Tibial artery (tissue), 4 donors: ENCODE measurements around the gene GBE1.

Experiments
- DNase-seq, 2 donors: peaks; one replicate each; pipeline ENCODE4 v3.0.0-alpha.2; 2019
- H3K27ac ChIP-seq, 2 donors: fragments of 200-600 bp; sonication (generic) in 1 of 2; 1 replicate in 1 of 2; 2 replicates in 1 of 2; pipeline ENCODE4 v1.5.1; 2018 to 2019; ENCODE audit warnings: mild to moderate bottlenecking in 1 of 2
- H3K27me3 ChIP-seq, 2 donors: fragments of 200-600 bp; sonication (generic) in 1 of 2; one replicate each; pipeline versions ENCODE4 v1.5.1 to v1.6.0; 2016 to 2019
- H3K36me3 ChIP-seq, 3 donors: fragments of 200-600 bp; sonication (generic) in 2 of 3; one replicate each; pipeline ENCODE4 v1.5.1; 2016 to 2019; ENCODE audit warnings: mild to moderate bottlenecking in 2 of 3
- H3K4me1 ChIP-seq, 4 donors: fragments of 200-600 bp; sonication (generic) in 2 of 4; 1 replicate in 3 of 4; 2 replicates in 1 of 4; pipeline ENCODE4 v1.5.1; 2016 to 2019
- H3K4me3 ChIP-seq, 2 donors: fragments of 200-600 bp; sonication (generic) in 1 of 2; 1 replicate in 1 of 2; 2 replicates in 1 of 2; pipeline ENCODE4 v1.5.1; 2018 to 2019; ENCODE audit warnings: mild to moderate bottlenecking in 2 of 2
- H3K9me3 ChIP-seq, 3 donors: fragments of 200-600 bp; sonication (generic) in 1 of 3; one replicate each; pipeline ENCODE4 v1.5.1; 2016 to 2019
- intact Hi-C: fragments of 100-400 bp; cut with DNase I; formaldehyde crosslinking; loops from one replicate; pipeline ENCODE4 v1.15.0; 2023; ENCODE audit warnings: low total_unique reads
- TF ChIP-seq, protein P1 (sequence below), 2 experiments: fragments of 200-600 bp in 1 of 2; fragments of 450-650 bp in 1 of 2; IDR thresholded peaks; one replicate each; pipeline ENCODE4 v1.5.1; 2017 to 2019; ENCODE audit warnings: antibody characterized with exemption in 2 of 2, mild to moderate bottlenecking in 1 of 2, moderate library complexity in 1 of 2

Gene GBE1

DNA sequence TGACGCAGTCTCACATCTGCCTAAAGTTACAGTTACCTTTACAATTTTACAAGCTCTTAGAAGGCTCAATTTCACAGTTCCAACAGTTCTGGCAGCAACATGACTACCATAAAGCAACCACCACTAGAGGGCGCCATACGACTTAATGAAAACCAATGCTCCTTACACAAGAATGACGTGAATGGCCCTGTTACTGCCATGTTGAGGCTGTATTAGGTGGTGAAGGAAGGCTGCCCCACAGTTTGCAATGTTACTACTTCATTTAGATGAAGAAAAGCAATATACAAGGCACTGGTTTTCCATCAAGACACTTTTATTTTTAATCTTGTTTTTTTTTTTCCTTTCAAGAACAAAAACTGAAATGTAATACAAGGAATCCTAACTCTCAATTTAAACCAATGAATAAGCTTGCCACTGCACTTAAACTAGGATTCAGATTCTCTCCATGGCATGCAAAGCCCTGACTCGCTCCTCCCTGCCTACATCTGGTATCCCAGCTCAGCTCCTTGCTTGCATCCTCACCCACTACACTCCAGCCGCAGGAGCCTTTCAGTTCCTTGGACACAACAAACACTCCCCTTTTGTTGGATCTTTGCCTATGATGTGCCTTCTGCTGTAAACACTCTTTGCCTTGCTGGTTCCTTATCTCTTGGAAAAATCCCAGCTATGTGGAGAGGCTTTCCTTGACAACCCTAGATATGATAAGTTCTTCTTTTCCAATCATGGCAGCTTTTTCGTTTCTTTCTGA, 270.7 kb downstream of the GBE1 start:
- TF ChIP-seq, protein P1, sequence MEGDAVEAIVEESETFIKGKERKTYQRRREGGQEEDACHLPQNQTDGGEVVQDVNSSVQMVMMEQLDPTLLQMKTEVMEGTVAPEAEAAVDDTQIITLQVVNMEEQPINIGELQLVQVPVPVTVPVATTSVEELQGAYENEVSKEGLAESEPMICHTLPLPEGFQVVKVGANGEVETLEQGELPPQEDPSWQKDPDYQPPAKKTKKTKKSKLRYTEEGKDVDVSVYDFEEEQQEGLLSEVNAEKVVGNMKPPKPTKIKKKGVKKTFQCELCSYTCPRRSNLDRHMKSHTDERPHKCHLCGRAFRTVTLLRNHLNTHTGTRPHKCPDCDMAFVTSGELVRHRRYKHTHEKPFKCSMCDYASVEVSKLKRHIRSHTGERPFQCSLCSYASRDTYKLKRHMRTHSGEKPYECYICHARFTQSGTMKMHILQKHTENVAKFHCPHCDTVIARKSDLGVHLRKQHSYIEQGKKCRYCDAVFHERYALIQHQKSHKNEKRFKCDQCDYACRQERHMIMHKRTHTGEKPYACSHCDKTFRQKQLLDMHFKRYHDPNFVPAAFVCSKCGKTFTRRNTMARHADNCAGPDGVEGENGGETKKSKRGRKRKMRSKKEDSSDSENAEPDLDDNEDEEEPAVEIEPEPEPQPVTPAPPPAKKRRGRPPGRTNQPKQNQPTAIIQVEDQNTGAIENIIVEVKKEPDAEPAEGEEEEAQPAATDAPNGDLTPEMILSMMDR (IDR thresholded peaks at IDR 0.05), result peak; percentile 49 to 55
- intact Hi-C loops, result no loop called here
- H3K4me3 ChIP-seq, result no peak overlapping the region
- peaks cover 0 to 27% (median 2%) of the 10 kb centered on the region in 4 donors for H3K4me1 ChIP-seq
- peaks cover 0 to 9% (median 0%) of the 10 kb centered on the region in 3 donors for H3K36me3 ChIP-seq
- peak overlapping the region; percentile 26 to 72 for H3K27ac ChIP-seq
- H3K27me3 ChIP-seq, result no peaks in the 10 kb centered on the region
- no peaks in the 10 kb centered on the region for H3K9me3 ChIP-seq
- peak; percentile 79 to 85 for DNase-seq

DNA sequence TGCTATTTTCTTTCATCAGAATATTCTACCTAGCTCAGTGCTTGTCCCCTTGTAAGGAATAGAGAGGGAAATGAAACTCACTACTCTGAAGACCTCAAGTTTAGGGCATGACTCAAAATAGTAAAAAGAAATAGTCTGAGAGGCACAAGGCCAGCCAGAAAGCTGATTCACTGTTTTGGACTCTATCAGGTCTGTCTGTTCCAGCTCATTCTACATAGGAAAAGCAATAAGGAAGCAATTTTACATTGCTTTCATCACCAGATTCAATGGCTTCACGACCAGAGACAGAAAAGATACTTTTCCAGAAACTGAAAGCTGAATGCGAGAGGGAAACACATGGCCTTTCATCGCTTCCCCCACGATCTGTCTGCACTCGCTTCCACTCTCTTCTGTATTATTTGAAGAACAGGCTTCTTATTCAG, 276.0 kb downstream of the GBE1 start:
- DNase-seq, result peak; percentile 25 to 65
- Histone ChIP-seq H3K4me1 (peaks cover 0 to 23% (median 13%) of the 10 kb centered on the region in 4 donors), H3K27ac (peak overlapping the region; percentile 67 to 72), H3K36me3 (peaks cover 0 to 9% (median 0%) of the 10 kb centered on the region in 3 donors), H3K27me3 (no peaks in the 10 kb centered on the region), H3K9me3 (no peaks in the 10 kb centered on the region), H3K4me3 (peak overlapping the region; percentile 4 to 14)
- TF ChIP-seq, protein P1 (IDR thresholded peaks at IDR 0.05), result no peak
- intact Hi-C loops, result no loop called here

DNA sequence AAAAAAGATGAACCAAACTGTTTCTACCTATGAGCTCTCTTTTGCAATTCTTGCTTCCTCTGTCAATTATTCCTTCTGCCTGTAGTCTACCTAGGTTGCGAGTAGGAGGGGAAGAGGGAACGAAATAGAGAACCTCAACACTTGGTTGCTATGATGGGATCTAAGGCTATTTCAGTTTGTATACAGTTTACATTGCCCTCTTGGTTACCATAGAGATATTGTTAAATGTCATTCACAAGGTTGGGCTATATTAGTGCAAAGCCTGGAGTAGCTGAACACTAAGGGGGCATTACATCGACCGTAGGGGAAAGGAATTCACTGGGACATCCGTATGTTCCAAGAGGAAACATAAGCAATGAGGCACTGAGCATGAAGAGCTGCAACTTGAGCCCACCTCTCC, 276.9 kb downstream of the GBE1 start:
- no peaks in the 10 kb centered on the region for H3K9me3 ChIP-seq
- intact Hi-C loops, result no loop called here
- no peaks in the 10 kb centered on the region for H3K27me3 ChIP-seq
- peaks cover 0 to 9% (median 0%) of the 10 kb centered on the region in 3 donors for H3K36me3 ChIP-seq
- H3K4me1 ChIP-seq, result peaks cover 0 to 26% (median 13%) of the 10 kb centered on the region in 4 donors
- peak overlapping the region; percentile 67 to 72 for H3K27ac ChIP-seq
- no peak overlapping the region for H3K4me3 ChIP-seq
- TF ChIP-seq, protein P1 (IDR thresholded peaks at IDR 0.05), result no peak
- no peak for DNase-seq

DNA sequence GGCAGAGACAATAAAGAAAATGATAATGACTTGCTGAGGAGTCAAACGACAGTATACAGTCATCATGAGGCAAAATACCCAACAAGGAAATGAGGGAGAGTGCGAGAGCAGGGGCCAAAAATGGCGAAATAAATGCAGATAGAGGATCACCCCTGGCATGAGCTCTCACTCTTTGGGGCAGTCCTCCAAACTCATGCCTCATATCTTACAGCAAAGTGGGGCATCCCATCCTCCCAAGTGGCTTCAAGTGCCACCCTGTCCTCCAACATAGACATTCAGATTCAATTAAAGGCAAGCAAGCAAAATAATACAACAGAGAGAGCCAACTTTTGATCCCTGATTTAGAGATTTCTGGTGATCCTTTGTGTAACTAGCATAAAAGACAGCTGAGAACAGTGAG, 278.4 kb downstream of the GBE1 start:
- Histone ChIP-seq H3K4me3 (no peak overlapping the region), H3K27ac (no peak overlapping the region), H3K36me3 (no peaks in the 10 kb centered on the region), H3K27me3 (no peaks in the 10 kb centered on the region), H3K4me1 (peaks cover 0 to 34% (median 13%) of the 10 kb centered on the region in 4 donors), H3K9me3 (no peaks in the 10 kb centered on the region)
- intact Hi-C loops, result no loop called here
- no peak for DNase-seq
- TF ChIP-seq, protein P1 (IDR thresholded peaks at IDR 0.05), result no peak

DNA sequence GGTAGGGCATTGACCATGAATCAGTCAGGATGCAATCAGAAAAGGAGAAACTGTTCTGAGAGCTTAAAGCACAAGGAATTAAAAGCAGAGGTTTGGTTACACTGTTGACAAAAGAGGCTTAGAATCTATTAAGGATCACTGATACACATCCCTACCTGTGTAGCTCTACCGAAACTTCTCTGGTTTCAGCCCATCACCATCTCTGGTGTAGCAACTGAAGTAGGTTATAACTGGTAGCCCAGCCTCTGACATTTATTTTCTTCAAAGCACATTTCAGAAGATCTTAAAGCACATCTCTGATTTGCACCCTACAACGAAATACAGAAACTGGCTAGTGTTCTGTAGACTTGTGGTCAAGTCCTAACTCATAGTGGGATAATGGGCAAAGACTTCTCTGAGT, 283.7 kb downstream of the GBE1 start:
- Histone ChIP-seq H3K9me3 (no peaks in the 10 kb centered on the region), H3K36me3 (no peaks in the 10 kb centered on the region), H3K27me3 (no peaks in the 10 kb centered on the region), H3K4me1 (peaks cover 0 to 11% (median 0%) of the 10 kb centered on the region in 4 donors), H3K4me3 (no peak overlapping the region), H3K27ac (no peak overlapping the region)
- TF ChIP-seq, protein P1 (IDR thresholded peaks at IDR 0.05), result no peak
- intact Hi-C loops, result no loop called here
- no peak for DNase-seq
